Panc1 (cell line): ENCODE results near the gene UACA. TPM values are rescaled to one million over a fixed set of nuclear protein-coding genes. Genes with fewer than 3 reads are reported as not detected.
"Not testable (repeated sequence)": the region's sequence is repeated elsewhere in the genome, so short reads cannot be mapped to it uniquely, and the experiment has no call there.

Experiments
- ATAC-seq: fragments of 200-7000 bp; cut with Tn5 transposase; 2 replicates; pipeline ENCODE4 v1.9.1; 2020; ENCODE audit warnings: mild to moderate bottlenecking, moderate library complexity
- BruUV-seq: library from RNA; stranded (reverse); fragments of 400-500 nt; replicated peaks from 2 replicates; lab custom pipeline; 2021; lab: Mats Ljungman, UMichigan
- CTCF ChIA-PET: fragments of 300-600 bp; sonication (Branson Sonifier 250); formaldehyde crosslinking; loops from one replicate; lab custom pipeline; 2022; ENCODE audit warnings: antibody characterized with exemption; lab: Charles Lee
- POLR2A ChIA-PET: fragments of 300-600 bp; sonication (Branson Sonifier 250); formaldehyde crosslinking; loops from one replicate; lab custom pipeline; 2022; ENCODE audit warnings: antibody characterized with exemption; lab: Charles Lee
- DNase-seq: peaks from one replicate; pipeline ENCODE4 v3.0.0-alpha.2; 2010; ENCODE audit warnings: low read depth, low spot score
- H3K27ac ChIP-seq: 2 replicates; pipeline ENCODE4 v1.5.1; 2011; ENCODE audit warnings: mild to moderate bottlenecking, low read length, inconsistent platforms
- H3K27me3 ChIP-seq: fragments of 200-500 bp; sonication (Bioruptor generic); 2 replicates; pipeline ENCODE4 v1.6.0; 2014; ENCODE audit warnings: low read length, inconsistent platforms; ENCODE audit not compliant: control insufficient read depth, insufficient read depth
- H3K36me3 ChIP-seq: fragments of 200-500 bp; sonication (Bioruptor generic); 2 replicates; pipeline ENCODE4 v1.5.1; 2014; ENCODE audit warnings: inconsistent platforms, mild to moderate bottlenecking, low read length, moderate library complexity; ENCODE audit not compliant: control insufficient read depth, insufficient read depth
- H3K4me1 ChIP-seq: 2 replicates; pipeline ENCODE4 v1.5.1; 2011; ENCODE audit warnings: inconsistent platforms, mild to moderate bottlenecking, low read length, moderate library complexity; ENCODE audit not compliant: control insufficient read depth, insufficient read depth
- H3K4me3 ChIP-seq, 2 experiments: 2 replicates each; pipeline ENCODE4 v1.5.1; 2011 to 2012; ENCODE audit warnings: low read depth in 2 of 2, low read length in 2 of 2, mild to moderate bottlenecking in 2 of 2, inconsistent platforms in 1 of 2, moderate library complexity in 1 of 2
- H3K9me3 ChIP-seq: fragments of 200-500 bp; sonication (Bioruptor generic); 2 replicates; pipeline ENCODE4 v1.5.1; 2014; ENCODE audit warnings: low read depth, mild to moderate bottlenecking, inconsistent platforms, low read length, moderate library complexity; ENCODE audit not compliant: control insufficient read depth, insufficient read depth
- POLR2AphosphoS5 ChIP-seq: IDR thresholded peaks from 2 replicates; pipeline ENCODE4 v1.6.1; 2012; ENCODE audit warnings: mild to moderate bottlenecking, low read depth, low read length, moderate library complexity
- SIN3A ChIP-seq: IDR thresholded peaks from 2 replicates; pipeline ENCODE4 v1.6.1; 2012; ENCODE audit warnings: low read depth, mild to moderate bottlenecking, low read length, moderate library complexity, borderline replicate concordance; ENCODE audit not compliant: insufficient read depth
- TCF7L2 ChIP-seq: IDR thresholded peaks from 2 replicates; pipeline ENCODE4 v1.6.1; 2011; ENCODE audit warnings: mild to moderate bottlenecking, low read depth, low read length, inconsistent platforms
- in situ Hi-C: cut with HindIII; loops from 2 replicates; pipeline ENCODE4 v1.10.0; 2016; ENCODE audit warnings: low sequenced_read_pairs, low pct_unique_long_range_greater_than_20kb
- intact Hi-C: fragments of 100-400 bp; cut with micrococcal nuclease; formaldehyde crosslinking; loops from one replicate; pipeline ENCODE4 v1.10.0; 2022; ENCODE audit not compliant: unreplicated experiment
- total RNA-seq: library from RNA; stranded (reverse); gene quantifications from one replicate; pipeline ENCODE4 v1.2.1, GENCODE V29; 2021; ENCODE audit not compliant: unreplicated experiment
- TF ChIP-seq, protein P1 (sequence below): fragments of 450-650 bp; IDR thresholded peaks from 2 replicates; pipeline ENCODE4 v1.5.1; 2017; ENCODE audit warnings: mild to moderate bottlenecking
- TF ChIP-seq, protein P2 (sequence below), 2 experiments: IDR thresholded peaks; 2 replicates each; pipeline ENCODE4 v1.6.1; 2011 to 2012; ENCODE audit warnings: low read depth in 2 of 2, control low read depth in 1 of 2, low read length in 1 of 2, mild to moderate bottlenecking in 1 of 2, moderate library complexity in 1 of 2; ENCODE audit not compliant: insufficient read depth in 1 of 2

The UACA gene
- total RNA-seq, 1 experiment from 2014 or later = 303 TPM

DNA sequence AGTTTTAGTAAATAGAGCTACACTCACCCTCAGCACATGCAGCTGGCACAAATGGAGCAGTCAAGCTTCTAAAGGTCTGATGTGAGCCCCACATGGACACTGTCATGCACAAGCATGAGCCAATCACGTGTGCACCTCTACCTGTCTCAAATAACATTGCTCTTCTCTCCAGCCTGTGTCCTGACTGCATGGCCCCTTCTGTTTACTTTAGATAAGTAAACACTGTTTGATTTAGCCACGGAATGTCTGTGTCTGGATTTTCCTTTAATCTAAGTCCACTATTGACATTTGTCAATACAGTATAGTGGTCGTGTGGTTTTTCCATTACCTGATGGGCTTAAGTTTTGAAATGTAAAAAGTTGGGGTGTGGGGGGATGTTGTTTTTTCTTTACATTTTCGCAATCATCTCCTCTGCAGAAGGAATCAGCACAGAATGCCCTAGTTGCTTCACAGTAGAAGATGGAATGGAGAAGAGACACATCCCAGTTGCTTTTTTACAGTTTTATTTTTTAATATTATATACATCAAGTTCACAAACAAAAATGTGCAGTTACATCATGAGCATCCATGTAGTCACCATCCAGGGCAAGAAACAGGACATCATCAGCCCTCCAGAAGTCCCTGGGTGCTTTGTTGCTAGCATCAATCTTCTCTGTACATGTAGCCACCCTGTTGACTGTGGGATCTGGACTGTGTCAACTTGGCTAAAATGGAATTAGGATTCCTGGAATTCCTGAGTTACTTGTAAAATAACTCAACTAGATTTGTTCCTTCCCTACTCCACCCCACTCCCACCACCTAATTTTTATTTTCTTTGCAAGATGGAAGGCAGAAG, 146.1 kb downstream of the UACA start:
- ATAC-seq (peak; percentile 42), DNase-seq (no peak)
- BruUV-seq = no TSS peak
- Histone ChIP-seq H3K27me3 (no peaks in the 10 kb centered on the region), H3K9me3 (peaks cover 4% of the 10 kb centered on the region; the same call in 1 of the 2 replicates), H3K4me1 (peaks cover 4% of the 10 kb centered on the region; the same call in 1 of the 2 replicates), H3K36me3 (no peaks in the 10 kb centered on the region), H3K27ac (no peak overlapping the region), H3K4me3 (no peak overlapping the region)
- intact Hi-C loops = no loop called here
- in situ Hi-C loops = no loop called here
- TF ChIP-seq, protein P1, sequence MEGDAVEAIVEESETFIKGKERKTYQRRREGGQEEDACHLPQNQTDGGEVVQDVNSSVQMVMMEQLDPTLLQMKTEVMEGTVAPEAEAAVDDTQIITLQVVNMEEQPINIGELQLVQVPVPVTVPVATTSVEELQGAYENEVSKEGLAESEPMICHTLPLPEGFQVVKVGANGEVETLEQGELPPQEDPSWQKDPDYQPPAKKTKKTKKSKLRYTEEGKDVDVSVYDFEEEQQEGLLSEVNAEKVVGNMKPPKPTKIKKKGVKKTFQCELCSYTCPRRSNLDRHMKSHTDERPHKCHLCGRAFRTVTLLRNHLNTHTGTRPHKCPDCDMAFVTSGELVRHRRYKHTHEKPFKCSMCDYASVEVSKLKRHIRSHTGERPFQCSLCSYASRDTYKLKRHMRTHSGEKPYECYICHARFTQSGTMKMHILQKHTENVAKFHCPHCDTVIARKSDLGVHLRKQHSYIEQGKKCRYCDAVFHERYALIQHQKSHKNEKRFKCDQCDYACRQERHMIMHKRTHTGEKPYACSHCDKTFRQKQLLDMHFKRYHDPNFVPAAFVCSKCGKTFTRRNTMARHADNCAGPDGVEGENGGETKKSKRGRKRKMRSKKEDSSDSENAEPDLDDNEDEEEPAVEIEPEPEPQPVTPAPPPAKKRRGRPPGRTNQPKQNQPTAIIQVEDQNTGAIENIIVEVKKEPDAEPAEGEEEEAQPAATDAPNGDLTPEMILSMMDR = no peak
- TF ChIP-seq TCF7L2 (no peak), POLR2AphosphoS5 (no peak), SIN3A (no peak)
- TF ChIP-seq, protein P2, sequence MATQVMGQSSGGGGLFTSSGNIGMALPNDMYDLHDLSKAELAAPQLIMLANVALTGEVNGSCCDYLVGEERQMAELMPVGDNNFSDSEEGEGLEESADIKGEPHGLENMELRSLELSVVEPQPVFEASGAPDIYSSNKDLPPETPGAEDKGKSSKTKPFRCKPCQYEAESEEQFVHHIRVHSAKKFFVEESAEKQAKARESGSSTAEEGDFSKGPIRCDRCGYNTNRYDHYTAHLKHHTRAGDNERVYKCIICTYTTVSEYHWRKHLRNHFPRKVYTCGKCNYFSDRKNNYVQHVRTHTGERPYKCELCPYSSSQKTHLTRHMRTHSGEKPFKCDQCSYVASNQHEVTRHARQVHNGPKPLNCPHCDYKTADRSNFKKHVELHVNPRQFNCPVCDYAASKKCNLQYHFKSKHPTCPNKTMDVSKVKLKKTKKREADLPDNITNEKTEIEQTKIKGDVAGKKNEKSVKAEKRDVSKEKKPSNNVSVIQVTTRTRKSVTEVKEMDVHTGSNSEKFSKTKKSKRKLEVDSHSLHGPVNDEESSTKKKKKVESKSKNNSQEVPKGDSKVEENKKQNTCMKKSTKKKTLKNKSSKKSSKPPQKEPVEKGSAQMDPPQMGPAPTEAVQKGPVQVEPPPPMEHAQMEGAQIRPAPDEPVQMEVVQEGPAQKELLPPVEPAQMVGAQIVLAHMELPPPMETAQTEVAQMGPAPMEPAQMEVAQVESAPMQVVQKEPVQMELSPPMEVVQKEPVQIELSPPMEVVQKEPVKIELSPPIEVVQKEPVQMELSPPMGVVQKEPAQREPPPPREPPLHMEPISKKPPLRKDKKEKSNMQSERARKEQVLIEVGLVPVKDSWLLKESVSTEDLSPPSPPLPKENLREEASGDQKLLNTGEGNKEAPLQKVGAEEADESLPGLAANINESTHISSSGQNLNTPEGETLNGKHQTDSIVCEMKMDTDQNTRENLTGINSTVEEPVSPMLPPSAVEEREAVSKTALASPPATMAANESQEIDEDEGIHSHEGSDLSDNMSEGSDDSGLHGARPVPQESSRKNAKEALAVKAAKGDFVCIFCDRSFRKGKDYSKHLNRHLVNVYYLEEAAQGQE (IDR thresholded peaks at IDR 0.05; ENCODE audit: insufficient read depth in 1 of 2, low read depth in 2 of 2, low read length in 1 of 2) = no peak
- ChIA-PET CTCF (no interaction called here), POLR2A (interaction anchor here (0.6 kb wide), 1 partner anchor 27 kb away, joined by 3 read pairs; no protein-coding TSS in a partner anchor)

DNA sequence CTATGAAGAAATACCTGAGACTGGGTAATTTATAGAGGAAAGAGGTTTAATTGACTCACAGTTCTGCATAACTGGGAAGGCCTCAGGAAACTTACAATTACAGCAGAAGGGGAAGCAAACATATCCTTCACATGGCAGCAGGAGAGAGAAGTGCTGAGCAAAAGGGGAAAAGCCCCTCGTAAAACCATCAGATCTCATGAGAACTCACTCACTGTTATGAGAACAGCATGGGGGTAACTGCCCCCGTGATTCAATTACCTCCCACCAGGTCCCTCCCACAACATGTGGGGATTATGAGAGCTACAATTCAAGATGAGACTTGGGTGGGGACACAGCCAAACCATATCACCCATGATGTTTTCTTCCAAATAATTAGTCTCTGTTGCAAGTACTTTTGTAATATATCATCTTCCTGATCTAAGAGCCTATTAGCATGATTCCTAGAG, 147.0 kb downstream of the UACA start:
- H3K36me3 ChIP-seq, DNase-seq, H3K9me3 ChIP-seq, ATAC-seq, H3K27me3 ChIP-seq, H3K4me3 ChIP-seq, intact Hi-C loops, H3K27ac ChIP-seq, BruUV-seq, in situ Hi-C loops, CTCF ChIA-PET, H3K4me1 ChIP-seq: not testable (repeated sequence)
- POLR2A ChIA-PET = interaction anchor here (0.6 kb wide), 1 partner anchor 28 kb away, joined by 3 read pairs; no protein-coding TSS in a partner anchor
